H9 (cell line): ENCODE data around the gene OLFM1. TPM values are rescaled to one million over a fixed set of nuclear protein-coding genes. Genes with fewer than 3 reads are reported as not detected.
A peak's percentile ranks its signal among the peaks of the same experiment; 100 is the strongest.

ENCODE experiments used
- DNase-seq: peaks from one replicate; pipeline ENCODE4 v3.0.0-alpha.2; 2017
- H2AFZ ChIP-seq: one replicate; pipeline ENCODE4 v1.6.1; 2013; ENCODE audit warnings: mild to moderate bottlenecking, low read length, control low read depth, moderate library complexity
- H2AK5ac ChIP-seq: 2 replicates; pipeline ENCODE4 v1.6.1; 2013; ENCODE audit warnings: low read length, control low read depth, mixed read lengths; ENCODE audit not compliant: insufficient read length
- H2BK120ac ChIP-seq: one replicate; pipeline ENCODE4 v1.6.1; 2013; ENCODE audit warnings: low read depth, mild to moderate bottlenecking, low read length, control low read depth, inconsistent platforms; ENCODE audit not compliant: poor library complexity, severe bottlenecking
- H2BK12ac ChIP-seq: 2 replicates; pipeline ENCODE4 v1.6.1; 2013; ENCODE audit warnings: low read length, control low read depth, mixed read lengths, low read depth; ENCODE audit not compliant: insufficient read length
- H2BK15ac ChIP-seq: 2 replicates; pipeline ENCODE4 v1.6.1; 2013; ENCODE audit warnings: low read depth, low read length, control low read depth
- H2BK20ac ChIP-seq: one replicate; pipeline ENCODE4 v1.6.1; 2013; ENCODE audit warnings: low read depth, mild to moderate bottlenecking, low read length, control low read depth, inconsistent platforms; ENCODE audit not compliant: poor library complexity, severe bottlenecking
- H2BK5ac ChIP-seq: 2 replicates; pipeline ENCODE4 v1.6.1; 2013; ENCODE audit warnings: low read length, control low read depth, mixed read lengths; ENCODE audit not compliant: insufficient read length
- H3K14ac ChIP-seq: 2 replicates; pipeline ENCODE4 v1.6.1; 2013; ENCODE audit warnings: low read length, control low read depth; ENCODE audit not compliant: insufficient read depth
- H3K18ac ChIP-seq: 2 replicates; pipeline ENCODE4 v1.6.1; 2013; ENCODE audit warnings: low read depth, mild to moderate bottlenecking, mixed read lengths, low read length, control low read depth; ENCODE audit not compliant: insufficient read length
- H3K23ac ChIP-seq: 2 replicates; pipeline ENCODE4 v1.6.1; 2013; ENCODE audit warnings: low read length, control low read depth, mixed read lengths, low read depth; ENCODE audit not compliant: insufficient read length
- H3K23me2 ChIP-seq: 2 replicates; pipeline ENCODE4 v1.6.1; 2013; ENCODE audit warnings: low read depth, mild to moderate bottlenecking, mixed read lengths, low read length, control low read depth; ENCODE audit not compliant: insufficient read length, poor library complexity, severe bottlenecking
- H3K27ac ChIP-seq: 2 replicates; pipeline ENCODE4 v1.5.1; 2013; ENCODE audit warnings: low read length, control low read depth, mixed read lengths, low read depth; ENCODE audit not compliant: insufficient read length
- H3K27me3 ChIP-seq: 2 replicates; pipeline ENCODE4 v1.6.1; 2013; ENCODE audit warnings: low read length, control low read depth, inconsistent platforms; ENCODE audit not compliant: insufficient read depth
- H3K4ac ChIP-seq: 2 replicates; pipeline ENCODE4 v1.6.1; 2013; ENCODE audit warnings: low read depth, mild to moderate bottlenecking, control low read depth, inconsistent platforms, low read length, moderate library complexity
- H3K4me1 ChIP-seq: 2 replicates; pipeline ENCODE4 v1.6.1; 2013; ENCODE audit warnings: low read length, control low read depth, inconsistent platforms; ENCODE audit not compliant: insufficient read depth
- H3K4me2 ChIP-seq: 2 replicates; pipeline ENCODE4 v1.6.1; 2013; ENCODE audit warnings: low read length, control low read depth, mixed read lengths; ENCODE audit not compliant: insufficient read length, insufficient read depth
- H3K56ac ChIP-seq: 2 replicates; pipeline ENCODE4 v1.6.1; 2013; ENCODE audit warnings: low read depth, mild to moderate bottlenecking, mixed read lengths, low read length, control low read depth; ENCODE audit not compliant: insufficient read length
- H3K79me1 ChIP-seq: 2 replicates; pipeline ENCODE4 v1.6.1; 2013; ENCODE audit warnings: low read depth, mild to moderate bottlenecking, moderate library complexity, low read length, control low read depth, inconsistent platforms; ENCODE audit not compliant: insufficient read depth, poor library complexity, severe bottlenecking
- H3K79me2 ChIP-seq: 2 replicates; pipeline ENCODE4 v1.6.1; 2013; ENCODE audit warnings: low read length, control low read depth, inconsistent platforms; ENCODE audit not compliant: insufficient read depth
- H3K9ac ChIP-seq: 2 replicates; pipeline ENCODE4 v1.6.1; 2013; ENCODE audit warnings: low read length, control low read depth, mixed read lengths; ENCODE audit not compliant: insufficient read length; ENCODE audit errors: extremely low read depth
- H3K9me3 ChIP-seq: one replicate; pipeline ENCODE4 v1.6.1; 2013; ENCODE audit warnings: low read depth, low read length, inconsistent platforms; ENCODE audit not compliant: control insufficient read depth
- H3T11ph ChIP-seq: one replicate; pipeline ENCODE4 v1.6.1; 2013; ENCODE audit warnings: mild to moderate bottlenecking, low read length, control low read depth, inconsistent platforms
- H4K20me1 ChIP-seq: one replicate; pipeline ENCODE4 v1.6.1; 2013; ENCODE audit not compliant: control insufficient read depth, insufficient read length, insufficient read depth
- H4K5ac ChIP-seq: 2 replicates; pipeline ENCODE4 v1.6.1; 2013; ENCODE audit warnings: low read depth, mild to moderate bottlenecking, mixed read lengths, low read length, control low read depth; ENCODE audit not compliant: insufficient read length
- H4K8ac ChIP-seq: replicated peaks from 2 replicates; pipeline ENCODE4 v1.6.1; 2013; ENCODE audit warnings: low read length, control low read depth, mixed read lengths, low read depth; ENCODE audit not compliant: insufficient read length
- H4K91ac ChIP-seq: 2 replicates; pipeline ENCODE4 v1.6.1; 2013; ENCODE audit warnings: low read depth, mild to moderate bottlenecking, moderate library complexity, mixed read lengths, low read length, control low read depth; ENCODE audit not compliant: insufficient read length
- H3K27ac Mint-ChIP-seq, 3 experiments: 2 replicates in 2 of 3; 3 replicates in 1 of 3; pipeline ENCODE4 v1.8.0; 2020 to 2021; ENCODE audit warnings: mixed read lengths in 3 of 3, mild to moderate bottlenecking in 1 of 3, moderate library complexity in 1 of 3
- H3K27me3 Mint-ChIP-seq: 2 replicates; pipeline ENCODE4 v1.8.0; 2021; ENCODE audit warnings: low read depth, mild to moderate bottlenecking, moderate library complexity, mixed read lengths
- H3K36me3 Mint-ChIP-seq, 3 experiments: 2 replicates in 2 of 3; 3 replicates in 1 of 3; pipeline ENCODE4 v1.8.0; 2020 to 2021; ENCODE audit warnings: low read depth in 3 of 3, mixed read lengths in 3 of 3; ENCODE audit not compliant: insufficient read depth in 1 of 3
- H3K4me1 Mint-ChIP-seq, 2 experiments: 2 replicates each; pipeline ENCODE4 v1.8.0; 2020; ENCODE audit warnings: mixed read lengths in 2 of 2
- H3K4me3 Mint-ChIP-seq, 2 experiments: 2 replicates in 1 of 2; 3 replicates in 1 of 2; pipeline ENCODE4 v1.8.0; 2020 to 2021; ENCODE audit warnings: mild to moderate bottlenecking in 2 of 2, mixed read lengths in 2 of 2, moderate library complexity in 1 of 2
- H3K9me3 Mint-ChIP-seq, 2 experiments: 2 replicates in 1 of 2; 3 replicates in 1 of 2; pipeline ENCODE4 v1.8.0; 2020; ENCODE audit warnings: mild to moderate bottlenecking in 2 of 2, mixed read lengths in 2 of 2, moderate library complexity in 1 of 2
- WGBS: extraction: QIAGEN DNeasy Blood & Tissue Kit; methylation state at CpG from one replicate; pipeline ENCODE4 v1.1.7; 2013; ENCODE audit warnings: missing lambda C conversion rate, low lambda C conversion rate, mixed read lengths; ENCODE audit not compliant: insufficient read length; ENCODE audit errors: extremely low coverage; 5-methylcytosine and 5-hydroxymethylcytosine counted together
- total RNA-seq: library from RNA; stranded (reverse); gene quantifications from 2 replicates; pipeline ENCODE4 v1.2.1, GENCODE V29; 2021
- TF ChIP-seq, protein P1 (sequence below): fragments of 200-600 bp; sonication (generic); conservative IDR thresholded peaks from 3 replicates; pipeline ENCODE4 v1.8.0; 2021; ENCODE audit warnings: antibody characterized with exemption, mild to moderate bottlenecking

The OLFM1 gene
- total RNA-seq, 1 experiment from 2014 or later, result 34.1 TPM

DNA sequence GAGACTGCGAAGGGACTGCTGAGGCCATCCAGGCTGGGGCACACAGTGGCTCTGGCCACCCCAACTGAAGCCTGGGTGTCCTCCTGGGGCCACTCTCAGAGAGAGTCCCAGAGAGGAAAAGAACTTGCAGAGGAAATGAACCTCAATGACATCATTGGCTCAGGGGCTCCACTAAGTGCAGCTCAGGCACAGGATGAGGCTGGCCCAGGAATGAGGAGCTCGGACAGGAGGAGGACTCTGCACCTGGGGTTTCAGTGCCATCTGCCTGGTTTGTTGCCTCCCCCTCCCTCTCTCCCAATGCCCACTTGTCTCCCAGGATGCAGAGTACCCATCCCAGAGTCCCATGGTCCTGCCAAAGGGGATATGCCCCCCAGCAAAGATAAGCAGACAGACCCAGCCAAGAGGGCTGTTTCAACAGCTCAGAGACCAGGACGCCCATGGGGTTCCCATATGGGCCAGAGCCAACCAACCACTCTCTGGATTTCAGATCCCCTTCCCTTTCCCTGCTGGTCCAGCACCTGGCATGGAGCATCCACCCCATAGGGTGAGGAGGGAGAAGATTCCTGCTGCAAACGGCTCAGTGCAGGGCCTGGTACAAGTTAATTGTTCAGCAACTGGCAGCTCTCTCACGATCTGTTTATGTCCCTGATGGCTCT, 26.9 kb upstream of the OLFM1 start:
- no peak overlapping the region for H4K91ac ChIP-seq
- H3K4me1 ChIP-seq, result no peaks in the 10 kb centered on the region
- peak; percentile 10 for DNase-seq
- Mint-ChIP-seq H3K27me3 (peaks cover 41% of the 10 kb centered on the region), H3K36me3 (peaks cover 5 to 19% (median 8%) of the 10 kb centered on the region in 3 experiments), H3K9me3 (peaks cover 24 to 31% of the 10 kb centered on the region in 2 experiments), H3K4me1 (no peaks in the 10 kb centered on the region), H3K27ac (no peak overlapping the region), H3K4me3 (no peak overlapping the region)
- TF ChIP-seq, protein P1, sequence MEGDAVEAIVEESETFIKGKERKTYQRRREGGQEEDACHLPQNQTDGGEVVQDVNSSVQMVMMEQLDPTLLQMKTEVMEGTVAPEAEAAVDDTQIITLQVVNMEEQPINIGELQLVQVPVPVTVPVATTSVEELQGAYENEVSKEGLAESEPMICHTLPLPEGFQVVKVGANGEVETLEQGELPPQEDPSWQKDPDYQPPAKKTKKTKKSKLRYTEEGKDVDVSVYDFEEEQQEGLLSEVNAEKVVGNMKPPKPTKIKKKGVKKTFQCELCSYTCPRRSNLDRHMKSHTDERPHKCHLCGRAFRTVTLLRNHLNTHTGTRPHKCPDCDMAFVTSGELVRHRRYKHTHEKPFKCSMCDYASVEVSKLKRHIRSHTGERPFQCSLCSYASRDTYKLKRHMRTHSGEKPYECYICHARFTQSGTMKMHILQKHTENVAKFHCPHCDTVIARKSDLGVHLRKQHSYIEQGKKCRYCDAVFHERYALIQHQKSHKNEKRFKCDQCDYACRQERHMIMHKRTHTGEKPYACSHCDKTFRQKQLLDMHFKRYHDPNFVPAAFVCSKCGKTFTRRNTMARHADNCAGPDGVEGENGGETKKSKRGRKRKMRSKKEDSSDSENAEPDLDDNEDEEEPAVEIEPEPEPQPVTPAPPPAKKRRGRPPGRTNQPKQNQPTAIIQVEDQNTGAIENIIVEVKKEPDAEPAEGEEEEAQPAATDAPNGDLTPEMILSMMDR, result no peak
- H3K79me2 ChIP-seq, result no peaks in the 10 kb centered on the region
- no peaks in the 10 kb centered on the region for H3K23me2 ChIP-seq
- no peak overlapping the region for H2BK12ac ChIP-seq
- H2BK20ac ChIP-seq, result no peak overlapping the region
- no peak overlapping the region for H3K56ac ChIP-seq
- H3K4ac ChIP-seq, result no peak overlapping the region
- H4K5ac ChIP-seq, result no peak overlapping the region
- H3T11ph ChIP-seq, result no peak overlapping the region
- H3K9me3 ChIP-seq, result peaks cover 3% of the 10 kb centered on the region
- H3K4me2 ChIP-seq, result no peak overlapping the region
- no peak overlapping the region for H3K23ac ChIP-seq
- no peaks in the 10 kb centered on the region for H4K20me1 ChIP-seq
- no peak overlapping the region for H2AK5ac ChIP-seq
- H3K27me3 ChIP-seq, result no peaks in the 10 kb centered on the region
- H3K14ac ChIP-seq, result no peak overlapping the region
- no peak overlapping the region for H3K18ac ChIP-seq
- no peak overlapping the region for H3K27ac ChIP-seq
- no peak overlapping the region for H4K8ac ChIP-seq
- no peak overlapping the region for H2BK15ac ChIP-seq
- no peak overlapping the region for H2BK5ac ChIP-seq
- no peak overlapping the region for H3K9ac ChIP-seq
- WGBS, result no CpG with 5 or more reads among the region's 5 CpGs
- no peak overlapping the region for H2BK120ac ChIP-seq
- H2AFZ ChIP-seq, result no peak overlapping the region
- H3K79me1 ChIP-seq, result no peaks in the 10 kb centered on the region
